GM19035 (cell line): ENCODE results near the gene TXNRD1.
"Not testable (repeated sequence)": the region's sequence is repeated elsewhere in the genome, so short reads cannot be mapped to it uniquely, and the experiment has no call there.

Experiments
- ATAC-seq: cut with Tn5 transposase; IDR thresholded peaks from one replicate; pipeline ENCODE4 v1.9.1; 2021; ENCODE audit not compliant: unreplicated experiment

Gene TXNRD1

DNA sequence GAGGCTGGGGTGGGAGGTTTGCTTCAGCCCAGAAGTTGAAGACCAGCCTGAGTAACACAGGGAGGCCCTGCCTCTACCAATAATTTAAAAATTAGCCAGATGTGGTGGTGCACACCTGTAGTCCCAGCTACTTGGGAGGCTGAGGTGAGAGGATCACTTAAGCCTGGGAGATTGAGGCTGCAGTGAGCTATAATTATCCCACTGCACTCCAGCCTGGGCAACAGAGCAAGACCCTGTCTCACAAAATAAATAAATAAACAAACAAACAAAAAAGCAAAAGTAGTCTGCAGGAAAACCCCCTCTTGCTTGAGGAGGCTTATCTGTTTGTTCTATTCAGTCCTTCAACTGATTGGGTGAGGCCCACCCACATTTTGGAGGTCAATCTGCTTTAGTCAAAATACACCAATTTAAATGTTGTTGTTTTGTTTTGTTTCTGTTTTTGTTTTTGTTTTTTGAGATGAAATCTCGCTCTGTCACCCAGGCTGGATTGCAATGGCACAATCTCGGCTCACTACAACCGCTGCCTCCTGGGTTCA, 24.9 kb upstream of the TXNRD1 start:
- no peak for ATAC-seq

- no peak for ATAC-seq
Observed at GRCh38 chr12:104197264-104197663, 18.3 kb upstream of the TXNRD1 start.

GRCh38 chr12:104199964-104200363, 15.6 kb upstream of the TXNRD1 start:
- no peak for ATAC-seq

- no peak for ATAC-seq
Observed at GRCh38 chr12:104201238-104202001, 14.2 kb upstream of the TXNRD1 start.

DNA sequence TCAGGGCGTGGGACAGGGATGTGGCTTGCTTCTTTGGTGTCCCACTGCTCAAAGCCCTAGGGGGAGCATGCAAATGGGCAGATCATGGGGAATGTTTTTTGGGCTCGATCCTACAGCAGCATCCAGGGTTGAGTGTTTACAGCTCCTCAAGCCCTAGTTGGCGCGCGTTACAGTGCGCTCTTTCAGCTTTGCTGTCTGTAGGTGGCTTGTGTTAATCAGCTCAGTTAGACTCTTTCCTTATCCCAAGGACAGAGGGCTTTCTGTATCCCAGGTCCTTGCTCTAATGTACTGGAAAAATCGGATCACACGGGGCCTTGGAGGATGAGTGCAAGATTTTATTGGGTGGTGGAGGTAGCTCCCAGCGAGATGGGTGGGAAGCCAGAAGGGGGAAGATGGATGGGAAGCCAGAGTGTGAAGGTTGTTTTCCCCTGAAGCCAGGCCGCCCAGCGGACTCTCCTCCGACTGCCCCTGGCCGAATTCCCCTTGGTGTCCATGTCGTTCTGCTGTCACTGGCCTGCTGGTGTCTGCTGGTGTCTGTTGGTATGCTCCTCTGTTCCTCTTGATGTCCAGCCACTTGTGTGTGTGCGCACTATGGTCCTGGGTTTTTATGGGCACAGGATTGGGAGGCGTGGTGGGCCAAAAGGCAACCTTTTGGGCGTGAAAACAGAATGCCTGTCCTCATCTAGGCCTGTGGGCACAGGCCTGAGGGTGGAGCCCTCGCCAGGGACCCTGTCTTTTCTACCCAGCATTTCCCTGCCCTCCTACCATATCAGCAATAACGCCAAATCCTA, 10.7 kb upstream of the TXNRD1 start:
- ATAC-seq, result no peak

GRCh38 chr12:104207416-104208205, 8.0 kb upstream of the TXNRD1 start:
- no peak for ATAC-seq

- ATAC-seq, result no peak
Observed at GRCh38 chr12:104212516-104212915, 3.1 kb upstream of the TXNRD1 start.

GRCh38 chr12:104213952-104214351, 1.6 kb upstream of the TXNRD1 start:
- no peak for ATAC-seq

DNA sequence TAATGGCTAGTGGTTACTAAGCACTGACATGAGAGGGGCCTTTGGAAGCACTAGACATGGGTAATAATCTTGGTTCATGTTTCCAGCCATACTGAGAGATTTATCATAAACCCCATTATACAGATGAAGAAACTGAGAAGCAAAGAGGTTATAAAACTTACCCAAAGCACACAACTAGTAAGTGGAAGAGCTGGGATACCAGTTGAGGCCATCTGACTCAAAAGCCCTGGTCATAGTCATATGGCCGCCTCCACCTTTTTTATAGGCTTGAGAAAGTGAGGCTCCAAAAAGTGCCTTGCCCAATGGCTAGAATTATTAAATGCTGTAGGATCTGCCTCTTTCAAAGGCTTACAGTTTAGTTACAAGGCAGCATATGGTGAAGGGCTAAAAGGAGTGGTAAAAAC, 944 bp downstream of the TXNRD1 start:
- ATAC-seq, result no peak

DNA sequence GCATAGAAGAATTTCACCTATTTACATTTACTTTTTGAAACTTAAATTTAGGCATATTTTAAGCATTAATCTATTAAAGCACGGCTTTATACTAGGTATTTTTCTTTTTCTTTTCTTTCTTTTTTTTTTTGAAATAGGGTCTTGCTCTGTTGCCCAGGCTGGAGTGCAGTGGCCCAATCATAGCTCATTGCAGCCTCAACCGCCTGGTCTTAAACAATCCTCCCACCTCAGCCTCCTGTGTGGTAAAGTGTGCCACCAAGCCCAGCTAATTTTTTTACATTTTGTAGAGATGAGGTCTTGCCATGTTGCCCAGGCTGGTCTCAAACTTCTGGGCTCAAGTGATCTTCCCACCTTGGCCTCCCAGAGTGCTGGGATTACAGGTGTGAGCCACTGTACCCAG, 2.9 kb downstream of the TXNRD1 start:
- ATAC-seq, result not testable (repeated sequence)

DNA sequence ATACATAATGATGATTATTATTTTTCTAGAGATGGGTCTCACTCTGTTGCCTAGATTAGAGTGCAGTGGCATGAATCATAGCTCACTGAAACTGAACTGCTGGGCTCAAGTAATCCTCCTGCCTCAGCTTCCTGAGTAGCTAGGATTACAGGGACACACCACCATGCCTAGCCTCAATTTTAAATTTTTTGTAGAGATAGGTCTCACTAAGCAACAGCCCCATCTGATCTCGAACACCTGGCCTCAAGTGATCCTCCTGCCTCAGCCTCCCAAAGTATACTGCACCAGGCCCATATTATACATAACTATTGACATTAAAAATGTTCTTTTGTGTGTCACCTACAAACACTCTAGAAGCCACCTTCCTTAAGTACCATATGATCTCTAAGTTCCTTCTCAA, 3.4 kb downstream of the TXNRD1 start:
- ATAC-seq, result no peak

DNA sequence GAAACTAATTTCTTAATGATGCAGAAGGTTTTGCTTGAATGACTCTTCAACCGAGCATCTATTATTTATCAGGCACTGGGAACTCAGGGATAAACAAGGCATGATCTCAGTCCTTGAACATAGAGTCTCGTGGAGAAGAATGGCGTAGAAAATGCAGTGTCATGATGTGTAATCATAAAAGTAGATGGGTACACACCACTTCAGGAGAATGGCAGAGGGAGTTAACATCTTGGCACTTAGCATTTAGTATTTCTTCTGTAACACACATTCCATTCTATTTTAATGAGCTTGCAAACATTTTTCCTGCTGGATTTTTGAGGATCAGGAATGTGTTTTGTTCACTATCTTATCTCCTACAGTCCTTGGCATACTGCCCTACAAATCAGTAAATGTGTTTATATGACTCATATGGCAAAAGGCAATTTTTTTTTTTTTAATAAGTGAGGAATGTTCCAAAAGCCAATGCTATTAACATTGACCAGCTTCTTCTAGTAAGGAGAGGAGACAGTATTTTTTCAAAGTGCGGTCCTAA, 3.8 kb downstream of the TXNRD1 start:
- ATAC-seq, result no peak

- no peak for ATAC-seq
Observed at GRCh38 chr12:104219908-104220404, 4.4 kb downstream of the TXNRD1 start.

DNA sequence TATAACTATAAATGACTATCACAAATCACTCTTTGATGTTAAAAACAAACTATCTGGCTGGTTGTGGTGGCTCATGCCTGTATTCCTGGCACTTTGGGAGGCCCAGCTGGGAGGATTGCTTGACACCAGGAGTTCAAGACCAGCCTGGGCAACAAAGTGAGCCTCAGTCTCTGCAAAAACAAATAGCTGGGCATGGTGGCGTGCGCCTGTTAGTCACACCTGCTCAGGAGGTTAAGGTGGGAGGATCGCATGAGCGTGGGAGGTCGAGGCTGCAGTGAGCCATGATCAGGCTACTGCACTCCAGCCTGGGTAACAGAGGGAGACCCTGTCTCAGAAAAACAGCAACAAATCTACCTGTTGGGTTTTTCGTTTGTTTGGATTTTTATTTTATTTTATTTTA, 5.4 kb downstream of the TXNRD1 start:
- no peak for ATAC-seq

GRCh38 chr12:104222976-104223375, 7.4 kb downstream of the TXNRD1 start:
- ATAC-seq, result no peak

DNA sequence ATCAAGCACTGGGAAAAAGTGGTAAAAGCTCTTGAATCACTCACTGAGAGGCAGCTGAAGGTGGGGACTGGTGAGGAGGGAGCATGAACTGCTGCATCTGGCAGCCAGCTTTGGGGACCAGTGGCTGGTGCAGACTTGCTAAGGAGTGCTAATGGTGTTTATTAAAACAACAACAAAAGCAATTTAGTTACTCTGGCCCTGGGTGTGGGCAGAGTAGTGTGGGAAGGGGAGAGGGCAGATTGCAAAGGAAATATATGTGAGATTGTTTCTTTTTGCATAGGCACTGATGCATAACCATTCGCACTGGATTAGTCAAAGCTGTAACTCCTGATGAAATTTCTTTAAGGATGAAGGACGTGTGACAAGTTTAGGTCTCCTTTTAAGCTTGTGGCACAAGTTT, 8.1 kb downstream of the TXNRD1 start:
- no peak for ATAC-seq

- no peak for ATAC-seq
Observed at GRCh38 chr12:104226672-104227071, 11.1 kb downstream of the TXNRD1 start.

DNA sequence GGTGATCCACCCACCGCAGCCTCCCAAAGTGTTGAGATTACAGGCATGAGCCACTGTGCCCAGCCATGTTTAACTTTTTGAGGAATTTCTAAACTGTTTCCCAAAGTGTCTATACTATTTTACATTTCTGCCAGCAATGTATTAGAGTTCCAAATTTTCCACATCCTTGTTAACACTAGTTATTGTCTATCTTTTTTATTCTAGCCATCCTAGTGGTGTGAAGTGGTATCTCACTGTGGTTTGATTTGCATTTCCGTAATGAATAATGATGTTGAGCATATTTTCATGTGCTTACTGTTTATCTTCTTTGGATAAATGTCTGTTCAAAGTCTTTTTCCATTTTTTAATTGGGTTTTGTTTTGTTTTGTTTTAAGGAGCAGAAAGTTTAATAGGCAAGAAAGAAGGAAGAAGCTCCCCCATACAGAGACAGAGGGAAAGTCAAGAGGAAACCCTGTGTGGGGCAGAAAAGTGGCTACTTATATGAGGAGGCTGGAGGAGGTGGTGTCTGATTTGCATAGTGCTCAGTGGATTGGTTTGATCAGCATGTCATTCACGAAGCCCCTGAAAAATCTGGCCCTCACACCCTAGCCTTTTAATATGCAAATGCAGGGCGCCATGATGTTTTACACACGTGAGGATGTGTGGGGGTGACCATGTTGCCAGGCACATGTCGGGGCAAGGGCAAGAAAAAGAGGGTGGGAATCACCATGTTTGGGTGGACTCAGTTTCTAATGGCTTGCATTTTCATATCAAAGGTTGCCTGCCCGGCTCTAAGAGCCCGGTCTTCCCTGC, 14.9 kb downstream of the TXNRD1 start:
- ATAC-seq, result no peak

- no peak for ATAC-seq
Observed at GRCh38 chr12:104232609-104233280, 17.2 kb downstream of the TXNRD1 start.
